ENCODE results near the gene PLK1.
"Not testable (repeated sequence)": the region's sequence is repeated elsewhere in the genome, so short reads cannot be mapped to it uniquely, and the experiment has no call there.

Gene PLK1

DNA sequence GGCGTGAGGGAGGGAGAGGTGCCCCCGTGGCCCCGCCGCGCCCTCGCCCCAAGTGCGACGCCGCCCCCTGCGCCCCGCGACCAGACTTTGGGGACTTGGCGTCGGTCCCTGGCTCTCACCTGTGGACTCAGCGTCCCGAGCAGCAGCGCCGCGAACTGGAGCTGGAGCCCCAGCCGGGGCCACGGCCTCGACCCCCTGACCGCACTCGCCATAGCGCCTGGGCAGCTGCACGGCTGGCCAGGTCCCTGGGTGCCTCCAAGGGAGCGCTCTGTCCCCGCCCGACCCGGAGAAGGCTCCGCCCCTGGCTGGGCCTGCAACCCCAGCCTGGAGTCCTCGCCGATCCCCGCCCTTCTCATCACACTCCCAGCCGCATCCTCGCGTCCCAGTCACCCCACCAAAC is 34.3 kb downstream of the PLK1 start, which contains the start of gene ERN2:
ERN2 (minus strand) TSS at position 247 of the 400 bp plus-strand sequence; CDS start at position 212, 35 bp downstream.
- DNase-seq, result no peak

DNA sequence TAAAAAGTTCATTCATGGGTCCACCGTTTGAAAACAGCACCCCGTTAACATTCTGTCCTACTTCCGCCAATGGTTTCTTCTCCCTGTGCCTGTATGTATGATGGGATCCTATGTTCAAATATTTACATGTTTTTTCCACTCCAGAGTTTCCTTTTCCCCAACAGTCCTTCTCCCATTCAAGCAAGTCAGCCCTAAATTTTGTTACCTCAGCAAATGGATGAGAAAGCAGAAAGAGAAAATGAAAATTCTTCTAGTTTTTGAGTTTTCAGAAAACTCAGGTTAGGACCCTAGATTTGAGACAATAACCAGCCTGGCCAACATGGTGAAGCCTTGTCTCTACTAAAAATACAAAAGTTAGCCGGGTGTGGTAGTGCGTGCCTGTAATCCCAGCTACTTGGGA is 37.8 kb downstream of the PLK1 start:
- DNase-seq, result no peak

DNA sequence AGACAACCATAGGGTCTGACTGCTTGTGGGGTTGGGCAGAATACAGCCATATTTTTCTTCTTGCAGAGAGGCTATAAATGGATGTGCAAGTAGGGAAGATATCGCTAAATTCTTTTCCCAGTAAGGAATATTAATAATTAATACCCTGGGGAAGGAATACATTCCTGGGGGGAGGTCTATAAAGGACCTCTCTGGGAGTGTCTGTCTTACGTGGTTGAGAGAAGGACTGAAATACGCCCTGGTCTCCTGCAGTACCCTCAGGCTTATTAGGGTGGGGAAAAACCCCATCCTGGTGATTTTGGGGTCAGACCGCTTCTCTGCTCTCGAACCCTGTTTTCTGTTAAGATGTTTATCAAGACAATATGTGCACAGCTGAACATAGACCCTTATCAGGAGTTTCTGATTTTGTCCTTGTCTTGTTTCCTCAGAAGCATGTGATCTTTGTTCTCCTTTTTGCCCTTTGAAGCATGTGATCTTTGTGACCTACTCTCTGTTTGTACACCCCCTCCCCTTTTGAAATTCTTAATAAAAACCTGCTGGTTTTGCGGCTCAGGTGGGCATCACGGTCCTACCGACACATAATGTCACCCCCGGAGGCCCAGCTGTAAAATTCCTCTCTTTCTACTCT is 44.0 kb downstream of the PLK1 start:
- not testable (repeated sequence) for DNase-seq

- no peak for DNase-seq
Observed at GRCh38 chr16:23724096-23724784, 45.6 kb downstream of the PLK1 start.

GRCh38 chr16:23724785-23725131 is 46.1 kb downstream of the PLK1 start:
- no peak for DNase-seq

- DNase-seq, result no peak
Observed at GRCh38 chr16:23726710-23727109, 48.0 kb downstream of the PLK1 start.

GRCh38 chr16:23728112-23728477 is 49.4 kb downstream of the PLK1 start:
- no peak for DNase-seq

- DNase-seq, result no peak
Observed at GRCh38 chr16:23729503-23730424, 51.1 kb downstream of the PLK1 start.

DNA sequence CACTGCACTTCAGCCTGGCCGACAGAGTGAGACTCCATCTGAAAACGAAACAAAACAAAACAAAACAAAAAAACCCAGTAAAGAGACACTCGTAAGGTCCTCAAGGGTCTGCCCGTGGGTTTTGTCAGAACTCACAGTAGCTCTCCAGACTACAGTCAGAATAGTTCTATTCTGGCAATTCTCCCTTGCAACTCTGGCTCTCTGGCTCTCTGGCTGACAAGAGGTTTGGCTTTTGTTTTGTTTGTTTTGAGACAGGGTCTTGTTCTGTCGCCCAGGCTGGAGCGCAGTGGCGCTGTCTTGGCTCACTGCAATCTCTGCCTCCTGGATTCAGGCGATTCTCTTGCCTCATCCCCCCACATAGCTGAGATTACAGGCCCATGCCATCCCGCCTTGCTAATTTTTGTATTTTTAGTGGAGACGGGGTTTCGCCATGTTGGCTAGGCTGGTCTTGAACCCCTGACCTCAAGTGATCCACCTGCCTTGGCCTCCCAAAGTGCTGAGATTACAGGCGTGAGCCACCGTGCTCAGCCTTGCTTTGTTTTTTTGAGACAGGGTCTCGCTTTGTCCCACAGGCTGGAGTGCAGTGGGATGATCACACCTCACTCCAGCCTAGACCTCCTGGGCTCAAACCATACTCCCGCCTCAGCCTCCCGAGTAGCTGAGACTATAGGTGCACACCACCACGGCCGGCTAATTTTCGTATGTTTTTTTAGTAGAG is 55.6 kb downstream of the PLK1 start:
- no peak for DNase-seq

DNA sequence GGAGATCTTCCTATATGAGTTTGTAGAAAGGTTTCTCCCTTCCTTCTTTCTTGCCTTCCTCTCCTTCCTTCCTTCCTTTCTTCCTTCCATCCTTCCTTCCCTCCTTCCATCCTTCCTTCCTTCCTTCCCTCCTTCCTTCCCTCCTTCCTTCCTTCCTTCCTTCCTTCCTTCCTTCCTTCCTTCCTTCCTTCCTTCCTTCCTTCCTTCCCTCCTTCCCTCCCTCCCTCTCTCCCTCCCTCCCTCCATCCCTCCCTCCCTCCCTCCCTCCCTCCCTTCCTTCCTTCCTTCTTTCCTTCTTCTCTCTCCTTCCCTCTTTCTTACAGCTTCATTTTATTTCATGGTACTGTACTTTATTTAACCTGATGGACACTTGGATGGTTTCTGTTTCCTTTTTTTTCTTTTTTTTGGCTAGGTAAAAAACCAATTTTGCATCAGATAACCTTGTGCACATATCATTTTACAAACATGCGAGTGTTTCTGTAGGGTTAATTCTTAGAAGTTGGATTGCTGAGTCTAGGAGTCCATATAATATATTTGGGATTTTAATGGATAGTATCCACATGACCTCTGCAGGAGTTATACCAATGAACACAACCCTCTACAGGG is 58.8 kb downstream of the PLK1 start:
- not testable (repeated sequence) for DNase-seq

DNA sequence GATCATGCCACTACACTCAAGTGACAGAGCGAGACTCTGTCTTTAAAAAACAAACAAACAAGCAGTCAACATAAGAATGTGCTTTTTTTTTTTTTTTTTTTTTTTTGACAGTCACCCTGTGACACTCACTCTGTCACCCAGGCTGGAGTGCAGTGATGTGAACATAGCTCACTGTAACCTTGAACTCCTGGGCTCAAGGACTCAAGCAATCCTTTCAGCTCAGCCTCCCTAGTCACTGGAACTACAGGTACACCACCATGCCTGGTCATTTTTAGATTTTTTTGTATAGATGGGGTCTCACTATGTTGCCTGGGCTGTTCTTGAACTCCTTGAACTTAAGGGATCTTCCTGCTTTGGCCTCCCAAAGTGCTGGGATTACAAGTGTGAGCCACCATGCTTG is 60.8 kb downstream of the PLK1 start:
- no peak for DNase-seq
